Prostate gland (tissue), 2 donors: ENCODE data around the gene DUSP1.

Source experiments
- POLR2AphosphoS5 ChIP-seq: sonication (generic); formaldehyde crosslinking; IDR thresholded peaks from one replicate; pipeline ENCODE4 v1.6.1; 2017; ENCODE audit warnings: antibody characterized with exemption
- TF ChIP-seq, protein P1 (sequence below), 4 experiments: fragments of 200-600 bp in 2 of 4; fragments of 450-650 bp in 2 of 4; sonication (generic) in 2 of 4; IDR thresholded peaks; 1 replicate in 3 of 4; 2 replicates in 1 of 4; pipeline ENCODE4 v1.5.1; 2016 to 2019; ENCODE audit warnings: antibody characterized with exemption in 4 of 4, mild to moderate bottlenecking in 2 of 4, moderate library complexity in 2 of 4

- TF ChIP-seq, protein P1, sequence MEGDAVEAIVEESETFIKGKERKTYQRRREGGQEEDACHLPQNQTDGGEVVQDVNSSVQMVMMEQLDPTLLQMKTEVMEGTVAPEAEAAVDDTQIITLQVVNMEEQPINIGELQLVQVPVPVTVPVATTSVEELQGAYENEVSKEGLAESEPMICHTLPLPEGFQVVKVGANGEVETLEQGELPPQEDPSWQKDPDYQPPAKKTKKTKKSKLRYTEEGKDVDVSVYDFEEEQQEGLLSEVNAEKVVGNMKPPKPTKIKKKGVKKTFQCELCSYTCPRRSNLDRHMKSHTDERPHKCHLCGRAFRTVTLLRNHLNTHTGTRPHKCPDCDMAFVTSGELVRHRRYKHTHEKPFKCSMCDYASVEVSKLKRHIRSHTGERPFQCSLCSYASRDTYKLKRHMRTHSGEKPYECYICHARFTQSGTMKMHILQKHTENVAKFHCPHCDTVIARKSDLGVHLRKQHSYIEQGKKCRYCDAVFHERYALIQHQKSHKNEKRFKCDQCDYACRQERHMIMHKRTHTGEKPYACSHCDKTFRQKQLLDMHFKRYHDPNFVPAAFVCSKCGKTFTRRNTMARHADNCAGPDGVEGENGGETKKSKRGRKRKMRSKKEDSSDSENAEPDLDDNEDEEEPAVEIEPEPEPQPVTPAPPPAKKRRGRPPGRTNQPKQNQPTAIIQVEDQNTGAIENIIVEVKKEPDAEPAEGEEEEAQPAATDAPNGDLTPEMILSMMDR (IDR thresholded peaks at IDR 0.05), result no peak
- no peak for TF ChIP-seq POLR2AphosphoS5
These were observed 31.1 kb upstream of the DUSP1 start for GRCh38 chr5:172802112-172802511.
